Measurements from ENCODE around the gene LHPP. TPM values are rescaled to one million over a fixed set of nuclear protein-coding genes. Genes with fewer than 3 reads are reported as not detected.

LHPP gene
- total RNA-seq, 1 experiment from 2014 or later: 6.6 TPM

DNA sequence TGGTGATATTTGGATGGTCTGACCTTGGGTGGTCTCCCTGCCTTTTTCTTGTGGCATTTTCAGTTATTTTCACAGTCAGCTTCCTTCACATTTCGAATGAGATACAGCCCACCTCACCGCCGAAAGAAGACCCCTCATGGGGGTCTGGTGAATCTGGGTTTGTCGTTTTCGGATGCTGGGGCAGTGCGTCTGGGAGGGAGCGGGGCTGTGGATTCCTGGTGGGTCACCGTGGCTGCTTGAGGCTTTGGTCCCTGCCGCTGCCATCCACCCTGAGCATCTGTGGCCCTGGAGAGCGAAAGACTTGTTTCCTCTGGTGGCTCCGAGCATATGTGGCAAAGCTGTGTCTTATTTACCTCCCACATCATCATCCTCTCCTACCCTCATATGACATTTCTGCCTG, 43.1 kb downstream of the LHPP start:
- no peak overlapping the region for H3K27ac ChIP-seq (ENCODE audit: low read length)
- no peaks in the 10 kb centered on the region for H3F3A ChIP-seq (ENCODE audit: low read length, unreplicated experiment)
- ATAC-seq (no peak), DNase-seq (no peak)
- no peaks in the 10 kb centered on the region for H3K9me3 ChIP-seq (ENCODE audit: low read length)
- H3K4me1 ChIP-seq (ENCODE audit: insufficient read depth, low read length): no peaks in the 10 kb centered on the region
- intact Hi-C loops (cut with micrococcal nuclease): no loop called here
- no peaks in the 10 kb centered on the region for H3K79me2 ChIP-seq (ENCODE audit: low read length)
- no peak overlapping the region for H3K9ac ChIP-seq (ENCODE audit: low read length)
- BruUV-seq (replicated peaks): no TSS peak
- H2AFZ ChIP-seq (ENCODE audit: low read length): no peak overlapping the region
- CTCF ChIA-PET: no interaction called here
- H3K9me2 ChIP-seq (replicated peaks; ENCODE audit: low read length): no peaks in the 10 kb centered on the region
- H4K20me1 ChIP-seq (ENCODE audit: low read length): no peaks in the 10 kb centered on the region
- no peak overlapping the region for H3K4me3 ChIP-seq (ENCODE audit: low read length)
- H3K36me3 ChIP-seq (ENCODE audit: low read depth, low read length): 0 out of 2 replicates have a peak, but pooled peaks cover 3% of the 10 kb centered on the region
- no peaks in the 10 kb centered on the region for H3K27me3 ChIP-seq (ENCODE audit: low read length)
- POLR2A ChIA-PET (ENCODE audit: unreplicated experiment): no interaction called here
- TF ChIP-seq EZH2 (IDR thresholded peaks at IDR 0.05; ENCODE audit: low read length, unreplicated experiment): no peak
- no peak for TF ChIP-seq EZH2phosphoT487 (IDR thresholded peaks at IDR 0.05; ENCODE audit: borderline replicate concordance, low read length)
- TF ChIP-seq, protein P1, sequence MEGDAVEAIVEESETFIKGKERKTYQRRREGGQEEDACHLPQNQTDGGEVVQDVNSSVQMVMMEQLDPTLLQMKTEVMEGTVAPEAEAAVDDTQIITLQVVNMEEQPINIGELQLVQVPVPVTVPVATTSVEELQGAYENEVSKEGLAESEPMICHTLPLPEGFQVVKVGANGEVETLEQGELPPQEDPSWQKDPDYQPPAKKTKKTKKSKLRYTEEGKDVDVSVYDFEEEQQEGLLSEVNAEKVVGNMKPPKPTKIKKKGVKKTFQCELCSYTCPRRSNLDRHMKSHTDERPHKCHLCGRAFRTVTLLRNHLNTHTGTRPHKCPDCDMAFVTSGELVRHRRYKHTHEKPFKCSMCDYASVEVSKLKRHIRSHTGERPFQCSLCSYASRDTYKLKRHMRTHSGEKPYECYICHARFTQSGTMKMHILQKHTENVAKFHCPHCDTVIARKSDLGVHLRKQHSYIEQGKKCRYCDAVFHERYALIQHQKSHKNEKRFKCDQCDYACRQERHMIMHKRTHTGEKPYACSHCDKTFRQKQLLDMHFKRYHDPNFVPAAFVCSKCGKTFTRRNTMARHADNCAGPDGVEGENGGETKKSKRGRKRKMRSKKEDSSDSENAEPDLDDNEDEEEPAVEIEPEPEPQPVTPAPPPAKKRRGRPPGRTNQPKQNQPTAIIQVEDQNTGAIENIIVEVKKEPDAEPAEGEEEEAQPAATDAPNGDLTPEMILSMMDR (conservative IDR thresholded peaks at IDR 0.05; ENCODE audit: low read depth, low read length): no peak
- no peak overlapping the region for H3K4me2 ChIP-seq (ENCODE audit: low read length)

DNA sequence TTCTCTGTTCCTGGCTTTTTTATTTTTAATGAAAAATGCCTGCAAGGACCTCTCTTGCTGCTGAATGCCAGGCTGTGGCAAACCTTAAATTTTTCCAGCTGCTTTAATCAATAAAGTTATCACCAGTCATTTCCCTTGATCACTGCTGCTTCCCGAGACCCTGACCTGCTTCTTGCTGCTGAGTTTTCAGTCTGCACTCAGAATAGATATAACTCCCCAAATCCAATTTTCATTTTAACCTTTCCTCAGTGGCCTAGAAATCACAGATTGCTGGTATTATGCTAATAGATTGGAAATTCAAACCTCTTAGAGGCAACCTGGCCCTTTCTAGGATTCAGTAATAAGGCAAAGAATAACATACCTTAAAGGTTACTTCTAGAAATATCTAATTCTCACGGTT, 43.7 kb downstream of the LHPP start:
- no peak overlapping the region for H3K27ac ChIP-seq (ENCODE audit: low read length)
- H3K36me3 ChIP-seq (ENCODE audit: low read depth, low read length): 0 out of 2 replicates have a peak, but pooled peaks cover 3% of the 10 kb centered on the region
- DNase-seq: no peak
- ChIA-PET CTCF (interaction anchor here (0.7 kb wide), 1 partner anchor 240 kb away, joined by 3 read pairs; no protein-coding TSS in a partner anchor), POLR2A (ENCODE audit: unreplicated experiment) (no interaction called here)
- no peaks in the 10 kb centered on the region for H3K79me2 ChIP-seq (ENCODE audit: low read length)
- H3K4me1 ChIP-seq (ENCODE audit: insufficient read depth, low read length): no peaks in the 10 kb centered on the region
- intact Hi-C loops (cut with micrococcal nuclease): no loop called here
- TF ChIP-seq, protein P1 (conservative IDR thresholded peaks at IDR 0.05; ENCODE audit: low read depth, low read length): no peak
- TF ChIP-seq EZH2phosphoT487 (IDR thresholded peaks at IDR 0.05; ENCODE audit: borderline replicate concordance, low read length) (no peak), EZH2 (IDR thresholded peaks at IDR 0.05; ENCODE audit: low read length, unreplicated experiment) (no peak)
- no peak overlapping the region for H3K4me2 ChIP-seq (ENCODE audit: low read length)
- no peak overlapping the region for H3K9ac ChIP-seq (ENCODE audit: low read length)
- H3K27me3 ChIP-seq (ENCODE audit: low read length): no peaks in the 10 kb centered on the region
- no peak overlapping the region for H2AFZ ChIP-seq (ENCODE audit: low read length)
- no peaks in the 10 kb centered on the region for H3K9me2 ChIP-seq (replicated peaks; ENCODE audit: low read length)
- H3K4me3 ChIP-seq (ENCODE audit: low read length): no peak overlapping the region
- H4K20me1 ChIP-seq (ENCODE audit: low read length): no peaks in the 10 kb centered on the region
- BruUV-seq (replicated peaks): no TSS peak
- no peaks in the 10 kb centered on the region for H3K9me3 ChIP-seq (ENCODE audit: low read length)
- ATAC-seq: no peak
- H3F3A ChIP-seq (ENCODE audit: low read length, unreplicated experiment): no peaks in the 10 kb centered on the region

DNA sequence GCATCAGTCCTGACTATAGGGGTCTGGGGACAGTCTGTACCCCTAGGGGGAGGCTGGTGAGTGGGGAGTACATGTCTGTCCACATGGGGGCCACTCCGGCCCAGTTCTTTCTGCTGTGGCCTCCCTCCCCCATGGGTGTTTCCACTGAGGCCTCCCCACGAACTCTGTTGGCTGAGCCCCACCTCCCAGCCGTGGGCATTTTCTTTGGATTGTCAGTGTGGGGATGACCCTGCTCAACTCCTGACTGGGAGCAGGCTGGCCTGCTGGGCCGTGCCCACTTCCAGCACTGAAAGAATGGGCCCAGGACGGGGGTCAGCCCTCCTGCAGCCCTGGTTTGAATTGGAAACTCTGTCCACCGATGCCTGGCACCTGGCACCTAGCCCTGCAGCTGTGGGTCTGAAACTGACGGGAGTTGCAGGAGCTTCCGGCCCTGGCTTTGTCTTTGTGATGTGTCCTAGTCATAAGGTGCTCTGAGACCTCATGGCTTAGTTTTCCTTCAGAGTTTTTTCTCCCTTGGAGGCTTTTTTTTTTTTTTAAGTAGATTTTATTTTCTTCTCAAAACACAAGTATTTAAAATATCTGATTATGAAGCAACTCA, 46.5 kb downstream of the LHPP start:
- no peak overlapping the region for H3K9ac ChIP-seq (ENCODE audit: low read length)
- H3K4me1 ChIP-seq (ENCODE audit: insufficient read depth, low read length): no peaks in the 10 kb centered on the region
- no peaks in the 10 kb centered on the region for H3K9me2 ChIP-seq (replicated peaks; ENCODE audit: low read length)
- DNase-seq: no peak
- no peak overlapping the region for H3K27ac ChIP-seq (ENCODE audit: low read length)
- BruUV-seq (replicated peaks): no TSS peak
- no peak for TF ChIP-seq EZH2phosphoT487 (IDR thresholded peaks at IDR 0.05; ENCODE audit: borderline replicate concordance, low read length)
- no peak for TF ChIP-seq EZH2 (IDR thresholded peaks at IDR 0.05; ENCODE audit: low read length, unreplicated experiment)
- TF ChIP-seq, protein P1 (conservative IDR thresholded peaks at IDR 0.05; ENCODE audit: low read depth, low read length): no peak
- H3F3A ChIP-seq (ENCODE audit: low read length, unreplicated experiment): no peaks in the 10 kb centered on the region
- H3K27me3 ChIP-seq (ENCODE audit: low read length): no peaks in the 10 kb centered on the region
- intact Hi-C loops (cut with micrococcal nuclease): no loop called here
- CTCF ChIA-PET: no interaction called here
- no peaks in the 10 kb centered on the region for H4K20me1 ChIP-seq (ENCODE audit: low read length)
- H3K79me2 ChIP-seq (ENCODE audit: low read length): no peaks in the 10 kb centered on the region
- H3K4me3 ChIP-seq (ENCODE audit: low read length): no peak overlapping the region
- H3K4me2 ChIP-seq (ENCODE audit: low read length): no peak overlapping the region
- ATAC-seq: no peak
- no peak overlapping the region for H2AFZ ChIP-seq (ENCODE audit: low read length)
- no peaks in the 10 kb centered on the region for H3K9me3 ChIP-seq (ENCODE audit: low read length)
- POLR2A ChIA-PET (ENCODE audit: unreplicated experiment): interaction anchor here (0.6 kb wide), 1 partner anchor 182 kb away, joined by 7 read pairs; no protein-coding TSS in a partner anchor
- H3K36me3 ChIP-seq (ENCODE audit: low read depth, low read length): no peaks in the 10 kb centered on the region
